HepG2 (cell line): ENCODE measurements around the gene STX1B. TPM values are rescaled to one million over a fixed set of nuclear protein-coding genes. Genes with fewer than 3 reads are reported as not detected.

Experiments used
- BHLHE40 ChIP-seq: IDR thresholded peaks from 2 replicates; pipeline ENCODE4 v1.6.1; 2011; ENCODE audit warnings: low read length, improper control_type of control experiment
- CREB1 ChIP-seq, 2 experiments: fragments of 450-650 bp in 1 of 2; IDR thresholded peaks; 2 replicates each; pipeline ENCODE4 v1.6.1; 2016 to 2017; ENCODE audit warnings: control low read depth in 1 of 2, mild to moderate bottlenecking in 1 of 2, missing compliant biosample characterization in 1 of 2, missing genetic modification characterization in 1 of 2
- FOXC1 ChIP-seq: sonication (generic); formaldehyde crosslinking; IDR thresholded peaks from 2 replicates; pipeline ENCODE4 v1.8.0; 2022; ENCODE audit warnings: mild to moderate bottlenecking, missing genetic modification reagents, borderline replicate concordance
- PCBP1 ChIP-seq: fragments of 200-400 bp; formaldehyde crosslinking; IDR thresholded peaks from 2 replicates; pipeline ENCODE4 v1.6.1; 2017; ENCODE audit warnings: mild to moderate bottlenecking, low read depth, low read length, borderline replicate concordance
- POLR2A ChIP-seq, 2 experiments: IDR thresholded peaks; 2 replicates each; pipeline ENCODE4 v1.6.1; 2011; ENCODE audit warnings: low read depth in 2 of 2, low read length in 2 of 2, mild to moderate bottlenecking in 1 of 2, moderate library complexity in 1 of 2; ENCODE audit not compliant: insufficient read depth in 1 of 2
- POLR2AphosphoS2 ChIP-seq: IDR thresholded peaks from 2 replicates; pipeline ENCODE4 v1.6.1; 2011; ENCODE audit warnings: low read depth, low read length, improper control_type of control experiment
- SMARCE1 ChIP-seq: fragments of 450-650 bp; IDR thresholded peaks from 2 replicates; pipeline ENCODE4 v1.6.1; 2017; ENCODE audit warnings: borderline replicate concordance
- SP140L ChIP-seq: sonication (generic); formaldehyde crosslinking; IDR thresholded peaks from 2 replicates; pipeline ENCODE4 v1.4.0; 2020; ENCODE audit warnings: missing genetic modification reagents, borderline replicate concordance
- THAP11 ChIP-seq: IDR thresholded peaks from 2 replicates; pipeline ENCODE4 v1.6.1; 2016; ENCODE audit warnings: missing biosample characterization, missing genetic modification reagents
- ZBTB21 ChIP-seq: sonication (generic); formaldehyde crosslinking; IDR thresholded peaks from 2 replicates; pipeline ENCODE4 v1.4.0; 2020; ENCODE audit warnings: missing genetic modification reagents
- ZNF205 ChIP-seq: IDR thresholded peaks from 2 replicates; pipeline ENCODE4 v1.6.1; 2018; ENCODE audit warnings: missing biosample characterization, missing genetic modification reagents
- ZNF496 ChIP-seq: sonication (generic); formaldehyde crosslinking; IDR thresholded peaks from 2 replicates; pipeline ENCODE4 v1.8.1; 2023; ENCODE audit warnings: mild to moderate bottlenecking, moderate library complexity, missing genetic modification reagents; ENCODE audit not compliant: insufficient replicate concordance
- ZNF513 ChIP-seq: sonication (generic); formaldehyde crosslinking; conservative IDR thresholded peaks from 2 replicates; pipeline ENCODE4 v1.5.0; 2020; ENCODE audit warnings: missing genetic modification reagents
- ZNF589 ChIP-seq: sonication (generic); formaldehyde crosslinking; conservative IDR thresholded peaks from 2 replicates; pipeline ENCODE4 v1.8.0; 2022; ENCODE audit warnings: mild to moderate bottlenecking, moderate library complexity, missing genetic modification reagents
- ZNF672 ChIP-seq: sonication (generic); formaldehyde crosslinking; IDR thresholded peaks from 2 replicates; pipeline ENCODE4 v1.8.1; 2022; ENCODE audit warnings: missing genetic modification reagents
- polyA plus RNA-seq, 8 experiments: library from polyadenylated mRNA; depleted of rRNA in 3 of 8; stranded (reverse) in 7 of 8; unstranded in 1 of 8; fragments of >200 nt; fragmentation: Illumina TruSeq in 4 of 8; extraction: Trizol in 4 of 8; gene quantifications; 2 replicates each; pipeline versions ENCODE4 v1.2.1 to v1.2.3, GENCODE V29; 2011 to 2016; ENCODE audit warnings: low read depth in 4 of 8, missing spikeins in 1 of 8, mixed read lengths in 1 of 8; ENCODE audit not compliant: insufficient read depth in 1 of 8
- total RNA-seq, 5 experiments: library from RNA; depleted of rRNA; stranded (reverse); fragments of >200 nt; fragmentation: Illumina TruSeq; extraction: Trizol; gene quantifications; 2 replicates each; pipeline ENCODE4 v1.2.3, GENCODE V29; 2016; ENCODE audit warnings: low read depth in 1 of 5
- TF ChIP-seq, protein P1 (sequence below): sonication (generic); formaldehyde crosslinking; IDR thresholded peaks from 2 replicates; pipeline ENCODE4 v1.4.0; 2020; ENCODE audit warnings: mild to moderate bottlenecking, missing genetic modification reagents
- TF ChIP-seq, protein P2 (sequence below): sonication (generic); formaldehyde crosslinking; IDR thresholded peaks from 2 replicates; pipeline ENCODE4 v1.4.0; 2020; ENCODE audit warnings: missing genetic modification reagents

Gene STX1B
- total and polyA plus RNA-seq, 2 of the 13 experiments (the other 11 are each of a cell fraction or from before 2014, with no cell fraction given) = 2.1 to 3.0 TPM

- TF ChIP-seq, protein P1, sequence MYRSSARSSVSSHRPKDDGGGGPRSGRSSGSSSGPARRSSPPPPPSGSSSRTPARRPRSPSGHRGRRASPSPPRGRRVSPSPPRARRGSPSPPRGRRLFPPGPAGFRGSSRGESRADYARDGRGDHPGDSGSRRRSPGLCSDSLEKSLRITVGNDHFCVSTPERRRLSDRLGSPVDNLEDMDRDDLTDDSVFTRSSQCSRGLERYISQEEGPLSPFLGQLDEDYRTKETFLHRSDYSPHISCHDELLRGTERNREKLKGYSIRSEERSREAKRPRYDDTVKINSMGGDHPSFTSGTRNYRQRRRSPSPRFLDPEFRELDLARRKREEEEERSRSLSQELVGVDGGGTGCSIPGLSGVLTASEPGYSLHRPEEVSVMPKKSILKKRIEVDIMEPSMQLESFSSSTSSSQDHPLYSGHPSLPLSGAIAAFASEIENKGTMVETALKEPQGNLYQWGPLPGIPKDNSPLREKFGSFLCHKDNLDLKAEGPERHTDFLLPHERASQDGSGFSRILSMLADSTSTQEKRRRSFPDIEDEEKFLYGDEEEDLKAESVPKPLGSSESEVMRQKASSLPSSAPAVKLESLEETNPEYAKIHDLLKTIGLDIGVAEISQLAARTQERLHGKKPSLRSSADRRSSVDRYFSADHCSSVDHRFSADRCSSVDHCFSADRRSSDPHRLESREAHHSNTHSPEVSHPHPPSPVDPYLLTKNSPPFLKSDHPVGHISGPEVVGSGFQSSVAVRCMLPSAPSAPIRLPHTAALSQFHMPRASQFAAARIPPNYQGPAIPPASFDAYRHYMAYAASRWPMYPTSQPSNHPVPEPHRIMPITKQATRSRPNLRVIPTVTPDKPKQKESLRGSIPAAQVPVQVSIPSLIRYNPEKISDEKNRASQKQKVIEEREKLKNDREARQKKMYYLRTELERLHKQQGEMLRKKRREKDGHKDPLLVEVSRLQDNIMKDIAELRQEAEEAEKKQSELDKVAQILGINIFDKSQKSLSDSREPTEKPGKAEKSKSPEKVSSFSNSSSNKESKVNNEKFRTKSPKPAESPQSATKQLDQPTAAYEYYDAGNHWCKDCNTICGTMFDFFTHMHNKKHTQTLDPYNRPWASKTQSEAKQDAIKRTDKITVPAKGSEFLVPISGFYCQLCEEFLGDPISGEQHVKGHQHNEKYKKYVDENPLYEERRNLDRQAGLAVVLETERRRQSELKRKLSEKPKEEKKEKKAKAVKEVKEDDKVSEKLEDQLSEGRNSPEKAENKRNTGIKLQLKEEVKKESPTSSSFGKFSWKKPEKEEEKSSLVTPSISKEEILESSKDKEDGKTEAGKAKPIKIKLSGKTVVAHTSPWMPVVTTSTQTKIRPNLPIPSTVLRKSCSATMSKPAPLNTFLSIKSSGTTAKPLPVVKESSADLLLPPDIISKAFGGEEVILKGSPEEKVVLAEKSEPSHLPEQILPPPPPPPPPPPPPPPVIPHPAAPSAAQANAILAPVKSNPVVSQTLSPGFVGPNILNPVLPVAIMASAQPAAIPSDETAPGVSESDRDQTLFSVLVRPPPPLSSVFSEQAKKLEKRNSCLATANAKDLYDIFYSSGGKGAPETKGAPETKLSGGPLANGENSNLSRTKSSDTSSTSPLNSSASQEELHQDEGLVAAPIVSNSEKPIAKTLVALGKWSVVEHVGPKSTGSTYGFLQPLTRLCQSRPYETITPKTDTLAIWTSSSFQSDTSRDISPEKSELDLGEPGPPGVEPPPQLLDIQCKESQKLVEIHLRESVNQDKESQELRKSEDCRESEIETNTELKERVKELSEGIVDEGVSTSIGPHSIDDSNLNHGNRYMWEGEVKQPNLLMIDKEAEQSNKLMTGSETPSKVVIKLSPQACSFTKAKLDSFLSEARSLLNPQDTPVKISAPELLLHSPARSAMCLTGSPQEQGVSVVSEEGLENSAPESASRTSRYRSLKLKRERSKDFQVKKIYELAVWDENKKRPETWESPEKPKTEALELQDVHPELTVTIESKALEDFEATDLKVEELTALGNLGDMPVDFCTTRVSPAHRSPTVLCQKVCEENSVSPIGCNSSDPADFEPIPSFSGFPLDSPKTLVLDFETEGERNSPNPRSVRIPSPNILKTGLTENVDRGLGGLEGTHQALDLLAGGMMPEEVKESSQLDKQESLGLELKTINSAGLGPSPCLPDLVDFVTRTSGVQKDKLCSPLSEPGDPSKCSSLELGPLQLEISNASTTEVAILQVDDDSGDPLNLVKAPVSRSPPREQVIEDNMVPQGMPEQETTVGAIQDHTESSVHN (CRISPR knock-in tag) = no peak; the same call in 1 of the 2 replicates
- TF ChIP-seq ZNF513 (CRISPR knock-in tag) (no peak), ZNF496 (CRISPR knock-in tag) (no peak), ZBTB21 (CRISPR knock-in tag) (peak; percentile 59; the same call in 1 of the 2 replicates), POLR2A (IDR thresholded peaks at IDR 0.05; ENCODE audit: insufficient read depth in 1 of 2, low read depth in 2 of 2, low read length in 2 of 2) (peak; percentile 40 to 74), BHLHE40 (no peak), CREB1 (IDR thresholded peaks at IDR 0.05) (peak; percentile 61), CREB1 (CRISPR knock-in tag; IDR thresholded peaks at IDR 0.05) (peak; percentile 84), ZNF205 (CRISPR knock-in tag) (no peak), POLR2AphosphoS2 (no peak), SMARCE1 (no peak), SP140L (CRISPR knock-in tag) (no peak), ZNF589 (no peak), THAP11 (CRISPR knock-in tag) (peak; percentile 59; the same call in 1 of the 2 replicates), PCBP1 (no peak), FOXC1 (CRISPR knock-in tag) (no peak), ZNF672 (no peak)
- TF ChIP-seq, protein P2, sequence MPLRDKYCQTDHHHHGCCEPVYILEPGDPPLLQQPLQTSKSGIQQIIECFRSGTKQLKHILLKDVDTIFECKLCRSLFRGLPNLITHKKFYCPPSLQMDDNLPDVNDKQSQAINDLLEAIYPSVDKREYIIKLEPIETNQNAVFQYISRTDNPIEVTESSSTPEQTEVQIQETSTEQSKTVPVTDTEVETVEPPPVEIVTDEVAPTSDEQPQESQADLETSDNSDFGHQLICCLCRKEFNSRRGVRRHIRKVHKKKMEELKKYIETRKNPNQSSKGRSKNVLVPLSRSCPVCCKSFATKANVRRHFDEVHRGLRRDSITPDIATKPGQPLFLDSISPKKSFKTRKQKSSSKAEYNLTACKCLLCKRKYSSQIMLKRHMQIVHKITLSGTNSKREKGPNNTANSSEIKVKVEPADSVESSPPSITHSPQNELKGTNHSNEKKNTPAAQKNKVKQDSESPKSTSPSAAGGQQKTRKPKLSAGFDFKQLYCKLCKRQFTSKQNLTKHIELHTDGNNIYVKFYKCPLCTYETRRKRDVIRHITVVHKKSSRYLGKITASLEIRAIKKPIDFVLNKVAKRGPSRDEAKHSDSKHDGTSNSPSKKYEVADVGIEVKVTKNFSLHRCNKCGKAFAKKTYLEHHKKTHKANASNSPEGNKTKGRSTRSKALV (CRISPR knock-in tag) = no peak
These were observed 14.0 kb downstream of the STX1B start (continued) for GRCh38 chr16:30996324-30996984.
